Nephron (organoid): Measurements from ENCODE around the gene GPSM1.

Experiments
- H3K27ac Mint-ChIP-seq, 3 experiments: 2 replicates each; pipeline ENCODE4 v1.8.0; 2020; ENCODE audit warnings: mixed read lengths in 3 of 3, mild to moderate bottlenecking in 2 of 3, moderate library complexity in 1 of 3
- H3K27me3 Mint-ChIP-seq: 2 replicates; pipeline ENCODE4 v1.8.0; 2021; ENCODE audit warnings: low read depth, mild to moderate bottlenecking, moderate library complexity, mixed read lengths
- H3K36me3 Mint-ChIP-seq: 2 replicates; pipeline ENCODE4 v1.8.0; 2020; ENCODE audit warnings: low read depth, mixed read lengths
- H3K4me1 Mint-ChIP-seq: 2 replicates; pipeline ENCODE4 v1.8.0; 2020; ENCODE audit warnings: mixed read lengths
- H3K4me3 Mint-ChIP-seq, 3 experiments: 2 replicates each; pipeline ENCODE4 v1.8.0; 2020; ENCODE audit warnings: mild to moderate bottlenecking in 3 of 3, mixed read lengths in 3 of 3, moderate library complexity in 2 of 3
- H3K9me3 Mint-ChIP-seq: 2 replicates; pipeline ENCODE4 v1.8.0; 2020; ENCODE audit warnings: mixed read lengths
- CTCF ChIP-seq, 3 experiments: fragments of 200-600 bp; sonication (generic); IDR thresholded peaks; one replicate each; pipeline ENCODE4 v1.5.0; 2021; ENCODE audit warnings: antibody characterized with exemption in 3 of 3; ENCODE audit not compliant: unreplicated experiment in 3 of 3

Gene GPSM1

GRCh38 chr9:136392538-136393449, 65.5 kb downstream of the GPSM1 start:
- Mint-ChIP-seq H3K4me3 (no peak overlapping the region), H3K27me3 (no peaks in the 10 kb centered on the region), H3K36me3 (peaks cover 46% of the 10 kb centered on the region), H3K4me1 (no peaks in the 10 kb centered on the region), H3K9me3 (no peaks in the 10 kb centered on the region), H3K27ac (no peak overlapping the region)
- no peak for TF ChIP-seq CTCF (IDR thresholded peaks at IDR 0.05; ENCODE audit: unreplicated experiment in 3 of 3)

GRCh38 chr9:136393531-136393930, 66.2 kb downstream of the GPSM1 start:
- Mint-ChIP-seq H3K4me1 (peaks cover under 1% of the 10 kb centered on the region), H3K27me3 (no peaks in the 10 kb centered on the region), H3K27ac (no peak overlapping the region), H3K36me3 (peaks cover 42% of the 10 kb centered on the region), H3K9me3 (no peaks in the 10 kb centered on the region), H3K4me3 (no peak overlapping the region)
- TF ChIP-seq CTCF (IDR thresholded peaks at IDR 0.05; ENCODE audit: unreplicated experiment in 3 of 3): no peak

- H3K9me3 Mint-ChIP-seq: no peaks in the 10 kb centered on the region
- no peaks in the 10 kb centered on the region for H3K27me3 Mint-ChIP-seq
- H3K4me3 Mint-ChIP-seq: no peak overlapping the region
- H3K27ac Mint-ChIP-seq: no peak overlapping the region
- H3K4me1 Mint-ChIP-seq: peaks cover 9% of the 10 kb centered on the region
- H3K36me3 Mint-ChIP-seq: peaks cover 37% of the 10 kb centered on the region
- no peak for TF ChIP-seq CTCF (IDR thresholded peaks at IDR 0.05; ENCODE audit: unreplicated experiment in 3 of 3)
These were observed 67.1 kb downstream of the GPSM1 start for GRCh38 chr9:136394312-136395019.

GRCh38 chr9:136395020-136395340, 67.6 kb downstream of the GPSM1 start:
- no peak overlapping the region for H3K4me3 Mint-ChIP-seq
- H3K27me3 Mint-ChIP-seq: no peaks in the 10 kb centered on the region
- no peak for TF ChIP-seq CTCF (IDR thresholded peaks at IDR 0.05; ENCODE audit: unreplicated experiment in 3 of 3)
- no peaks in the 10 kb centered on the region for H3K9me3 Mint-ChIP-seq
- peaks cover 9% of the 10 kb centered on the region for H3K4me1 Mint-ChIP-seq
- H3K36me3 Mint-ChIP-seq: peaks cover 32% of the 10 kb centered on the region
- H3K27ac Mint-ChIP-seq: no peak overlapping the region

GRCh38 chr9:136395345-136396218, 68.2 kb downstream of the GPSM1 start:
- H3K36me3 Mint-ChIP-seq: peaks cover 31% of the 10 kb centered on the region
- H3K4me1 Mint-ChIP-seq: peaks cover 9% of the 10 kb centered on the region
- H3K27ac Mint-ChIP-seq: no peak overlapping the region
- no peak for TF ChIP-seq CTCF (IDR thresholded peaks at IDR 0.05; ENCODE audit: unreplicated experiment in 3 of 3)
- no peaks in the 10 kb centered on the region for H3K9me3 Mint-ChIP-seq
- H3K27me3 Mint-ChIP-seq: no peaks in the 10 kb centered on the region
- peak overlapping the region in 1 of 3 experiments; percentile 28 for H3K4me3 Mint-ChIP-seq
